Calu3 (cell line): ENCODE data around the gene TMPRSS5. TPM values are rescaled to one million over a fixed set of nuclear protein-coding genes. Genes with fewer than 3 reads are reported as not detected.

ENCODE experiments used
- BruUV-seq: library from RNA; stranded (reverse); fragments of 400-500 nt; replicated peaks from 2 replicates; lab custom pipeline; 2021; lab: Mats Ljungman, UMichigan
- CTCF ChIA-PET: fragments of 300-600 bp; sonication (Branson Sonifier 250); formaldehyde crosslinking; loops from one replicate; lab custom pipeline; 2022; ENCODE audit warnings: antibody characterized with exemption; lab: Charles Lee
- DNase-seq: peaks from one replicate; pipeline ENCODE4 v3.0.0; 2022
- H3K27ac Mint-ChIP-seq: one replicate; pipeline ENCODE4 v1.8.0; 2022; ENCODE audit warnings: mixed read lengths; ENCODE audit not compliant: unreplicated experiment
- H3K27me3 Mint-ChIP-seq: one replicate; pipeline ENCODE4 v1.8.0; 2022; ENCODE audit warnings: mixed read lengths; ENCODE audit not compliant: unreplicated experiment
- H3K36me3 Mint-ChIP-seq: one replicate; pipeline ENCODE4 v1.8.0; 2022; ENCODE audit warnings: mild to moderate bottlenecking, moderate library complexity, mixed read lengths; ENCODE audit not compliant: insufficient read depth, unreplicated experiment
- H3K4me1 Mint-ChIP-seq: one replicate; pipeline ENCODE4 v1.8.0; 2022; ENCODE audit warnings: mild to moderate bottlenecking, low read depth, mixed read lengths; ENCODE audit not compliant: unreplicated experiment
- H3K4me3 Mint-ChIP-seq: one replicate; pipeline ENCODE4 v1.8.0; 2022; ENCODE audit warnings: mild to moderate bottlenecking, low read depth, moderate library complexity, mixed read lengths; ENCODE audit not compliant: unreplicated experiment
- H3K9me3 Mint-ChIP-seq: one replicate; pipeline ENCODE4 v1.8.0; 2022; ENCODE audit warnings: low read depth, mixed read lengths; ENCODE audit not compliant: unreplicated experiment
- intact Hi-C: fragments of 100-400 bp; cut with micrococcal nuclease; formaldehyde crosslinking; loops from one replicate; pipeline ENCODE4 v1.10.0; 2022; ENCODE audit not compliant: unreplicated experiment
- total RNA-seq: library from RNA; stranded (reverse); gene quantifications from 2 replicates; pipeline ENCODE4 v1.2.3, GENCODE V29; 2022
- TF ChIP-seq, protein P1 (sequence below): fragments of 200-600 bp; IDR thresholded peaks from one replicate; pipeline ENCODE4 v1.8.0; 2022; ENCODE audit warnings: antibody characterized with exemption; ENCODE audit not compliant: unreplicated experiment

Gene TMPRSS5
- total RNA-seq, 1 experiment from 2014 or later, result 9.6 TPM

DNA sequence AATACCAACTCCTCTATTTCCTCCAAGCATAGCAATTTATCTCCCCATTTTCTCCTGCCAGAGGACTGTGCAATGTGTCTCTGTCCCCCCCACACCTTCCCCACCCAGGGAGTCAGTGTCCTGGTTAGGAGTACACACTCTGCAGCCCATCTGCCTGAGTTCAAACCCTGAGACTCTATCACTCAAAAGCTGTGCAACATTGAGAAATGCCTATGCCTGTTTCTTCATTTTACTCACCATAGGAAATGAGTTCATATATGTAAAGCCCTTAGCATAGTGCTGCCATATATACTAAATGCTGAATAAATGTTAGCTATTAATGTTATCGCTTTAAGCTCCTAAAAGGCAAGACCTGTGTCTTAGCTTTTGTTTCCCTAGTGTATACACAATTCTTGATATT lies 64.0 kb downstream of the TMPRSS5 start:
- no peaks in the 10 kb centered on the region for H3K27me3 Mint-ChIP-seq
- no TSS peak for BruUV-seq
- DNase-seq, result no peak
- no peaks in the 10 kb centered on the region for H3K36me3 Mint-ChIP-seq
- CTCF ChIA-PET, result no interaction called here
- TF ChIP-seq, protein P1, sequence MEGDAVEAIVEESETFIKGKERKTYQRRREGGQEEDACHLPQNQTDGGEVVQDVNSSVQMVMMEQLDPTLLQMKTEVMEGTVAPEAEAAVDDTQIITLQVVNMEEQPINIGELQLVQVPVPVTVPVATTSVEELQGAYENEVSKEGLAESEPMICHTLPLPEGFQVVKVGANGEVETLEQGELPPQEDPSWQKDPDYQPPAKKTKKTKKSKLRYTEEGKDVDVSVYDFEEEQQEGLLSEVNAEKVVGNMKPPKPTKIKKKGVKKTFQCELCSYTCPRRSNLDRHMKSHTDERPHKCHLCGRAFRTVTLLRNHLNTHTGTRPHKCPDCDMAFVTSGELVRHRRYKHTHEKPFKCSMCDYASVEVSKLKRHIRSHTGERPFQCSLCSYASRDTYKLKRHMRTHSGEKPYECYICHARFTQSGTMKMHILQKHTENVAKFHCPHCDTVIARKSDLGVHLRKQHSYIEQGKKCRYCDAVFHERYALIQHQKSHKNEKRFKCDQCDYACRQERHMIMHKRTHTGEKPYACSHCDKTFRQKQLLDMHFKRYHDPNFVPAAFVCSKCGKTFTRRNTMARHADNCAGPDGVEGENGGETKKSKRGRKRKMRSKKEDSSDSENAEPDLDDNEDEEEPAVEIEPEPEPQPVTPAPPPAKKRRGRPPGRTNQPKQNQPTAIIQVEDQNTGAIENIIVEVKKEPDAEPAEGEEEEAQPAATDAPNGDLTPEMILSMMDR, result no peak
- intact Hi-C loops, result no loop called here
- H3K4me3 Mint-ChIP-seq, result no peak overlapping the region
- peaks cover 3% of the 10 kb centered on the region for H3K4me1 Mint-ChIP-seq
- H3K27ac Mint-ChIP-seq, result no peak overlapping the region
- peaks cover 3% of the 10 kb centered on the region for H3K9me3 Mint-ChIP-seq

DNA sequence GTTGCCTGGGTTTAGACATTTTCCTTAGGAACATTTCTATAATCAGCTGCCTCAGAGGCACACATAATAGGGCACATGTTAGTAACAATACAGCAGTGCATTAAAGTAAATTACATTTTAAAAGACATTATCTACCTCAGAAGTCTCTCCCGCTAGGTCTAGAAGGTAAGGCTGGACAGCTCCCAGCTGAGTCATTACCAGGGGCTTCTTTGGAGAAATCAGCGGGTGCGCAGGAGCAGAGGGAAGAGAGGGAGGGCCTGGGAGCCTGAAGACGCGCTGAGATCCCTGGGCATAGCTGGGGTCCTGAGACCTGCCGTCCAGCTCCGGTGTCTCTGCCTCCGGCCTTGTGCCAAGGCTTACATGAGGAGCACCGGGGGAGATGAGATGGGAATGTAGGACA lies 67.7 kb downstream of the TMPRSS5 start:
- no TSS peak for BruUV-seq
- Mint-ChIP-seq H3K36me3 (no peaks in the 10 kb centered on the region), H3K27me3 (no peaks in the 10 kb centered on the region), H3K4me3 (no peak overlapping the region), H3K27ac (no peak overlapping the region), H3K4me1 (no peaks in the 10 kb centered on the region), H3K9me3 (peaks cover 7% of the 10 kb centered on the region)
- no peak for DNase-seq
- TF ChIP-seq, protein P1, result no peak
- intact Hi-C loops, result no loop called here
- CTCF ChIA-PET, result no interaction called here

DNA sequence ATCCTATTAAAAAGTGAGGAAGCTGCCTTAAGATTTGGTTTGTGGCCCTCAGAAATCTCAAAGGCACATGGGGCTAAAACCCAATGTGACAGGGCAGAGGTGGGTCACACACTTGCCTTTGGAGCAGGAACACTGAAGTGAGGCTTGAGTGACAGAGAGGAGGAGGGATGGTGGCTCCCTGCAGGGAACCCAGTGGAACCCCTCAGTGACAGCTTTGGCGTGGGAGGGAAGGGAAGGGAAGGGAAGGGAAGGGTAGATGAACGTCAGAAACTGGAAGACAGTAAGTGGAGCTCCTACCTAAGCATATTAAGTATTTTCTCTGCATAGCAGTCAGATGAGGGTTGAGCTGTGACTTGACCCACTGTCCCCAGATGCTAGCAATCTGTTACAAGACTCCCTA lies 68.5 kb downstream of the TMPRSS5 start:
- BruUV-seq, result no TSS peak
- no peaks in the 10 kb centered on the region for H3K27me3 Mint-ChIP-seq
- H3K36me3 Mint-ChIP-seq, result no peaks in the 10 kb centered on the region
- intact Hi-C loops, result no loop called here
- no peak overlapping the region for H3K27ac Mint-ChIP-seq
- peaks cover 7% of the 10 kb centered on the region for H3K9me3 Mint-ChIP-seq
- CTCF ChIA-PET, result no interaction called here
- no peaks in the 10 kb centered on the region for H3K4me1 Mint-ChIP-seq
- H3K4me3 Mint-ChIP-seq, result no peak overlapping the region
- DNase-seq, result no peak
- TF ChIP-seq, protein P1, result no peak

Other genes starting within 250 kb of the TMPRSS5 start
- gene DRD2, start 230.9 kb downstream of the TMPRSS5 start, total RNA-seq, result 0.45 and 0.54 TPM in 2 replicates
- gene ZW10, start 67.4 kb upstream of the TMPRSS5 start, total RNA-seq, result 15.3 and 15.9 TPM in 2 replicates
- not detected in 2 replicates for gene CLDN25, start 73.5 kb upstream of the TMPRSS5 start, total RNA-seq
- gene USP28, start 169.3 kb upstream of the TMPRSS5 start, total RNA-seq, result 20.0 and 22.8 TPM in 2 replicates
- not detected in 2 replicates for gene HTR3B, start 198.5 kb upstream of the TMPRSS5 start, total RNA-seq